ENCODE measurements around the gene TCEA3. TPM values are rescaled to one million over a fixed set of nuclear protein-coding genes. Genes with fewer than 3 reads are reported as not detected.
A peak's percentile ranks its signal among the peaks of the same experiment; 100 is the strongest.

TCEA3 gene
- total RNA-seq, 4 donors from 2014 or later: 21.4 to 45.8 (median 26.6) TPM

- no peak for ATAC-seq
- Histone ChIP-seq H3K4me1 (peaks cover 0 to 26% (median 8%) of the 10 kb centered on the region in 3 donors), H3K36me3 (peaks cover 20 to 89% of the 10 kb centered on the region in 2 donors), H3K27me3 (no peaks in the 10 kb centered on the region), H3K9me3 (peaks cover 3 to 58% (median 17%) of the 10 kb centered on the region in 3 donors), H3K4me3 (no peak overlapping the region), H3K27ac (no peak overlapping the region)
- TF ChIP-seq CTCF (IDR thresholded peaks at IDR 0.05) (no peak), POLR2AphosphoS5 (IDR thresholded peaks at IDR 0.05) (no peak), EP300 (IDR thresholded peaks at IDR 0.05) (no peak), POLR2A (IDR thresholded peaks at IDR 0.05) (no peak)
- 96 to 100% methylated on average over 6 to 9 of the region's 13 CpGs for WGBS, 2 donors (ENCODE audit: low coverage in 1 of 2)
Measured at GRCh38 chr1:23362218-23362713, 62.3 kb downstream of the TCEA3 start.

- TF ChIP-seq POLR2A (IDR thresholded peaks at IDR 0.05) (no peak), POLR2AphosphoS5 (IDR thresholded peaks at IDR 0.05) (no peak)
- 94 to 100% methylated on average over 1 to 2 of the region's 3 CpGs for WGBS, 2 donors (ENCODE audit: low coverage in 1 of 2)
- peaks cover 0 to 20% (median 0%) of the 10 kb centered on the region in 3 donors for H3K4me1 ChIP-seq
- H3K9me3 ChIP-seq: peaks cover 3 to 42% (median 17%) of the 10 kb centered on the region in 3 donors
- peak overlapping the region in 1 of 4 donors; percentile 26 for H3K27ac ChIP-seq
- no peaks in the 10 kb centered on the region for H3K27me3 ChIP-seq
- ATAC-seq: no peak
- H3K4me3 ChIP-seq: no peak overlapping the region
- H3K36me3 ChIP-seq: peaks cover 20 to 53% of the 10 kb centered on the region in 2 donors
Measured at GRCh38 chr1:23358310-23358875, 66.2 kb downstream of the TCEA3 start.

GRCh38 chr1:23357138-23357908 lies 67.2 kb downstream of the TCEA3 start:
- H3K4me1 ChIP-seq: peaks cover 0 to 20% (median 0%) of the 10 kb centered on the region in 3 donors
- H3K4me3 ChIP-seq: no peak overlapping the region
- no peak for ATAC-seq
- H3K9me3 ChIP-seq: peaks cover under 1 to 31% (median 11%) of the 10 kb centered on the region in 3 donors
- H3K27me3 ChIP-seq: no peaks in the 10 kb centered on the region
- peak overlapping the region in 2 of 4 donors; percentile 20 to 26 for H3K27ac ChIP-seq
- peaks cover 12 to 43% of the 10 kb centered on the region in 2 donors for H3K36me3 ChIP-seq
- TF ChIP-seq POLR2AphosphoS5 (IDR thresholded peaks at IDR 0.05) (no peak), CTCF (IDR thresholded peaks at IDR 0.05) (no peak), POLR2A (IDR thresholded peaks at IDR 0.05) (no peak), EP300 (IDR thresholded peaks at IDR 0.05) (no peak)
- 21 to 27% methylated on average over 3 of the region's 3 CpGs for WGBS, 2 donors (ENCODE audit: low coverage in 1 of 2)

GRCh38 chr1:23356471-23357137 lies 67.9 kb downstream of the TCEA3 start:
- TF ChIP-seq POLR2A (IDR thresholded peaks at IDR 0.05) (no peak), EP300 (IDR thresholded peaks at IDR 0.05) (no peak), POLR2AphosphoS5 (IDR thresholded peaks at IDR 0.05) (no peak), CTCF (IDR thresholded peaks at IDR 0.05) (no peak)
- Histone ChIP-seq H3K27me3 (no peaks in the 10 kb centered on the region), H3K4me3 (no peak overlapping the region), H3K9me3 (peaks cover 0 to 24% (median 5%) of the 10 kb centered on the region in 3 donors), H3K27ac (peak overlapping the region in 1 of 4 donors; percentile 26), H3K36me3 (peaks cover 5 to 36% of the 10 kb centered on the region in 2 donors), H3K4me1 (peaks cover 0 to 20% (median 0%) of the 10 kb centered on the region in 3 donors)
- WGBS, 2 donors (ENCODE audit: low coverage in 1 of 2): 76% methylated on average over 8 of the region's 8 CpGs
- no peak for ATAC-seq

- 47 to 50% methylated on average over 2 to 3 of the region's 3 CpGs for WGBS, 2 donors (ENCODE audit: low coverage in 1 of 2)
- H3K4me1 ChIP-seq: peaks cover 0 to 20% (median 0%) of the 10 kb centered on the region in 3 donors
- H3K36me3 ChIP-seq: peaks cover 0 to 12% of the 10 kb centered on the region in 2 donors
- H3K4me3 ChIP-seq: no peak overlapping the region
- no peak overlapping the region for H3K27ac ChIP-seq
- no peak for ATAC-seq
- no peaks in the 10 kb centered on the region for H3K27me3 ChIP-seq
- TF ChIP-seq POLR2A (IDR thresholded peaks at IDR 0.05) (no peak), POLR2AphosphoS5 (IDR thresholded peaks at IDR 0.05) (no peak), EP300 (IDR thresholded peaks at IDR 0.05) (no peak), CTCF (IDR thresholded peaks at IDR 0.05) (no peak)
- peaks cover 0 to 4% (median 0%) of the 10 kb centered on the region in 3 donors for H3K9me3 ChIP-seq
Measured at GRCh38 chr1:23354245-23354644, 70.3 kb downstream of the TCEA3 start.

Measured in gastroesophageal sphincter (tissue), 4 donors.